Glutamatergic neuron (in vitro differentiated cells): ENCODE measurements around the gene ATG4B. TPM values are rescaled to one million over a fixed set of nuclear protein-coding genes. Genes with fewer than 3 reads are reported as not detected.
A peak's percentile ranks its signal among the peaks of the same experiment; 100 is the strongest.

Experiments used
- DNase-seq: peaks from one replicate; pipeline ENCODE4 v3.0.0; 2022
- H3K27ac Mint-ChIP-seq: one replicate; pipeline ENCODE4 v1.8.0; 2020; ENCODE audit warnings: mild to moderate bottlenecking, mixed read lengths, inconsistent platforms; ENCODE audit not compliant: unreplicated experiment
- H3K27me3 Mint-ChIP-seq: one replicate; pipeline ENCODE4 v1.8.0; 2020; ENCODE audit warnings: mild to moderate bottlenecking, moderate library complexity, mixed read lengths, inconsistent platforms; ENCODE audit not compliant: unreplicated experiment
- H3K36me3 Mint-ChIP-seq: one replicate; pipeline ENCODE4 v1.8.0; 2020; ENCODE audit warnings: mild to moderate bottlenecking, mixed read lengths, inconsistent platforms; ENCODE audit not compliant: unreplicated experiment
- H3K4me1 Mint-ChIP-seq: one replicate; pipeline ENCODE4 v1.8.0; 2020; ENCODE audit warnings: mild to moderate bottlenecking, low read depth, mixed read lengths, inconsistent platforms; ENCODE audit not compliant: unreplicated experiment
- H3K4me3 Mint-ChIP-seq: one replicate; pipeline ENCODE4 v1.8.0; 2020; ENCODE audit warnings: mild to moderate bottlenecking, mixed read lengths, inconsistent platforms; ENCODE audit not compliant: unreplicated experiment
- H3K9me3 Mint-ChIP-seq: one replicate; pipeline ENCODE4 v1.8.0; 2020; ENCODE audit warnings: mild to moderate bottlenecking, moderate library complexity, mixed read lengths, inconsistent platforms; ENCODE audit not compliant: unreplicated experiment
- total RNA-seq: library from RNA; stranded (reverse); fragmentation: NEBNext Ultra II Directional; extraction: Animal tissue kit (Norgen Biotek cat#: 25700); gene quantifications from one replicate; pipeline ENCODE4 v1.2.1, GENCODE V29; 2021; ENCODE audit not compliant: unreplicated experiment
- TF ChIP-seq, protein P1 (sequence below): fragments of 200-600 bp; sonication (generic); IDR thresholded peaks from one replicate; pipeline ENCODE4 v1.5.0; 2021; ENCODE audit not compliant: partially characterized antibody, unreplicated experiment

ATG4B gene
- total RNA-seq, 1 donor from 2014 or later, result 115 TPM

DNA sequence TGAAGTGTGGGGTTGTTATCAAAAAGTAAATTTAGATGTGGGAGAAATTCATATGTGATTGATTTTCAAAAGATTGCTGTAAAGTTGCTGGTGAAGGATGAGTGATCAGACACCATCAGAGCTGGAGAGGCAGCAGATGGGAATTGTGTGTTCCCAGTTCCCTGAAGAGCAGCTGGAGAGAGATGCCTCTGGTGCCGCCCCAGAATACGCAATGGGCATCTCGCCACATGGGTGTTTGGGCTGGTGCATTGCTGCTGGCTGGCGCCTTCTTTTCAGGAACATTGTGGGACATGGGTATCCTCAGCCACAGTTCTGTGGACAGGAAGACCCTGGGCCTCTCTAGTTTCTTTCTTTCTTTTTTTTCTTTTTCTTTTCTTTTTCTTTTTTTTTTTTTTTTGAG lies 11.9 kb downstream of the ATG4B start:
- Mint-ChIP-seq H3K27me3 (peaks cover 2% of the 10 kb centered on the region), H3K36me3 (no peaks in the 10 kb centered on the region), H3K4me1 (peaks cover 12% of the 10 kb centered on the region), H3K27ac (peak overlapping the region; percentile 68), H3K9me3 (no peaks in the 10 kb centered on the region), H3K4me3 (peak overlapping the region; percentile 67)
- DNase-seq, result no peak
- TF ChIP-seq, protein P1, sequence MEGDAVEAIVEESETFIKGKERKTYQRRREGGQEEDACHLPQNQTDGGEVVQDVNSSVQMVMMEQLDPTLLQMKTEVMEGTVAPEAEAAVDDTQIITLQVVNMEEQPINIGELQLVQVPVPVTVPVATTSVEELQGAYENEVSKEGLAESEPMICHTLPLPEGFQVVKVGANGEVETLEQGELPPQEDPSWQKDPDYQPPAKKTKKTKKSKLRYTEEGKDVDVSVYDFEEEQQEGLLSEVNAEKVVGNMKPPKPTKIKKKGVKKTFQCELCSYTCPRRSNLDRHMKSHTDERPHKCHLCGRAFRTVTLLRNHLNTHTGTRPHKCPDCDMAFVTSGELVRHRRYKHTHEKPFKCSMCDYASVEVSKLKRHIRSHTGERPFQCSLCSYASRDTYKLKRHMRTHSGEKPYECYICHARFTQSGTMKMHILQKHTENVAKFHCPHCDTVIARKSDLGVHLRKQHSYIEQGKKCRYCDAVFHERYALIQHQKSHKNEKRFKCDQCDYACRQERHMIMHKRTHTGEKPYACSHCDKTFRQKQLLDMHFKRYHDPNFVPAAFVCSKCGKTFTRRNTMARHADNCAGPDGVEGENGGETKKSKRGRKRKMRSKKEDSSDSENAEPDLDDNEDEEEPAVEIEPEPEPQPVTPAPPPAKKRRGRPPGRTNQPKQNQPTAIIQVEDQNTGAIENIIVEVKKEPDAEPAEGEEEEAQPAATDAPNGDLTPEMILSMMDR, result no peak

DNA sequence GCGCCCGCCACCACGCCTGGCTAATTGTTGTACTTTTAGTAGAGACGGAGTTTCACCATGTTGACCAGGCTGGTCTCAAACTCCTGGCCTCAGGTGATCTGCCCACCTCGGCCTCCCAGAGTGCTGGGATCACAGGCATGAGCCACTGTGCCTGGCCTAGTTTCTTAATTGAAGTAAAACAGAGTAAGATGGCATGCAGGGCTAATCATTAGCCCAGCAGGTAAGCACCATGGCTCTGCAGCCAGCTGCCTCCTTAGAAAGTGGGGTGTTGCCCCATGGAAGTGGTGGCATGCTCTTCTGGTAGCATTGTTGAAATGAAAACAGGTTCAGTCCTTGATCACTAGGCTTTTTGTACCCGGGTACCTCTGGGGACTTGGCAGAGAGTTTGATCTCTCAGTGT lies 12.4 kb downstream of the ATG4B start:
- H3K27me3 Mint-ChIP-seq, result peaks cover 2% of the 10 kb centered on the region

DNA sequence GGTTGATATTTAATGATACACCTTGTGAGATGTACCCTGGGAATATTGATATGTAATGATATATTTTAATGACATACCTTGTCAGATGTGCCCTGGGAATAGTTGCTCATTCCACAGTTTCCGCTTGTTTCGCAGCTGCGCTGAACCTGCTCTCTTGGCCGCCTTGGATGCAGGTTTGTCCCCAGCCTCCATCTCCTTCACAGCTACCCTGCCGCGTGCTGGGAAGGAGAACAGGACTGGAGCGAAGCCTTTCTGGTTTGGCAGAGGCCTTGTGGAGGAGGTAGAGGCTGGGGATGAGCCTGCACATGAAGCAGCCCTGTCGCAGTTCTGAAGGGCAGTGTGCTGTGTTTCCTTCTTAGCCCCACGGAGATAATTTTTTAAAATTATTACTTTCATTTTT lies 14.6 kb downstream of the ATG4B start:
- Mint-ChIP-seq H3K27me3 (peaks cover 2% of the 10 kb centered on the region), H3K4me1 (peaks cover 12% of the 10 kb centered on the region), H3K36me3 (no peaks in the 10 kb centered on the region), H3K27ac (no peak overlapping the region), H3K9me3 (peaks cover 3% of the 10 kb centered on the region), H3K4me3 (no peak overlapping the region)
- TF ChIP-seq, protein P1, result no peak
- no peak for DNase-seq

More for the DNA sequence above, 12.4 kb downstream of the ATG4B start:
- Mint-ChIP-seq H3K4me1 (peaks cover 12% of the 10 kb centered on the region), H3K27ac (no peak overlapping the region), H3K9me3 (no peaks in the 10 kb centered on the region), H3K36me3 (no peaks in the 10 kb centered on the region), H3K4me3 (no peak overlapping the region)
- TF ChIP-seq, protein P1, result no peak
- DNase-seq, result no peak

DNA sequence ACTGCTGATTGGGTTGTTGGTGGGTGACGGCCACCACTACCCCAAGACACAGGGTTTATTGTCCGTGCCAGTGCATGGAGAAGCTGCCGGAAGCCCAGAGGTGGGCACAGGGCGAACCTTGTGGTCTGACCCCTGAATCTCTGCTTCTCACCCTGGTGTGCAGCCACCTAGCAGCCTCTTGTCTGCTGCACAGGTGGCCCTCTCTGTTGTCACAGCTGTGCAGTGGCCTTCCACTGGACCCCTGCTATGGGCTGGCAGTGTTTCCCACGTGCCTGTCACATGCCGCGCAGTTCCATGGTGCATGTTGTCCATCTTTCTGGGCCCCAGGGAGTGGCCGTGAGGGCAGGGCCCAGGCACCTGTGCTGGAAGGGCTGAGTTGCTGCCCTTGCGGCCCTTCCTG lies 15.2 kb downstream of the ATG4B start:
- Mint-ChIP-seq H3K4me3 (no peak overlapping the region), H3K27me3 (peaks cover 2% of the 10 kb centered on the region), H3K27ac (peak overlapping the region; percentile 48), H3K9me3 (peaks cover 6% of the 10 kb centered on the region), H3K4me1 (peaks cover 12% of the 10 kb centered on the region), H3K36me3 (no peaks in the 10 kb centered on the region)
- DNase-seq, result no peak
- TF ChIP-seq, protein P1, result no peak

DNA sequence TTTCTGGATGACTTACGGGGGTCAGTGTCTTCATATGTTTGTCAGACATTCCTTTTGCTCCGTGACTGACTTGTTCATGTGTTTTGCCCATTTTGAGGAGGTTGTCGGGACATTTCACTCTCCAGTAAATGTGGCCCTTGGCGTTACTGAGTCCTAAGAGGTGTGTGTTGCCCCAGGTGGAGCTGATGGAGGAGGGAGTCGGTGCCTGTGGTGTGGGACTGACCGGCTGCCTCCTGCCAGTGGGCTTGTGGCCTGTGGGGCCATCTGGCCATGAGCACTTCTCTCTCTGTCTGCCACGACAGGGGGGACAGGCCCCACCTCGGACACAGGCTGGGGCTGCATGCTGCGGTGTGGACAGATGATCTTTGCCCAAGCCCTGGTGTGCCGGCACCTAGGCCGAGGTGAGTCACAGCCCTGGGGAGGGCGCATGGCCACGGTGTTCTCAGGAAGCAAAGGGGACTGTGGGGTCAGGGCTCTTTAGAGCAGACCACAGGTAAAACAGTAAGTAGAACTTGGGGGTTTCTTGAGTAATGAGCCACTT lies 15.8 kb downstream of the ATG4B start:
- H3K4me3 Mint-ChIP-seq, result no peak overlapping the region
- H3K27me3 Mint-ChIP-seq, result peaks cover 2% of the 10 kb centered on the region
- peak overlapping the region; percentile 48 for H3K27ac Mint-ChIP-seq
- H3K4me1 Mint-ChIP-seq, result peaks cover 11% of the 10 kb centered on the region
- TF ChIP-seq, protein P1, result no peak
- H3K9me3 Mint-ChIP-seq, result peaks cover 7% of the 10 kb centered on the region
- DNase-seq, result no peak
- no peaks in the 10 kb centered on the region for H3K36me3 Mint-ChIP-seq
